Fibroblast of pulmonary artery (primary cell): Measurements from ENCODE around the gene LYRM4.
A peak's percentile ranks its signal among the peaks of the same experiment; 100 is the strongest.

Experiments used
- DNase-seq: peaks from one replicate; pipeline ENCODE4 v3.0.0-alpha.2; 2010; ENCODE audit warnings: low read depth
- H3K4me3 ChIP-seq: replicated peaks from 2 replicates; pipeline ENCODE4 v1.5.1; 2011; ENCODE audit warnings: low read depth, mild to moderate bottlenecking, control low read depth, low read length, moderate library complexity
- CTCF ChIP-seq: IDR thresholded peaks from 2 replicates; pipeline ENCODE4 v1.5.1; 2011; ENCODE audit warnings: mild to moderate bottlenecking, control low read depth, low read length, inconsistent platforms; ENCODE audit errors: missing control alignments

The LYRM4 gene

GRCh38 chr6:5290500-5290899 lies 29.8 kb upstream of the LYRM4 start:
- no peak overlapping the region for H3K4me3 ChIP-seq
- TF ChIP-seq CTCF = no peak

GRCh38 chr6:5290097-5290496 lies 29.3 kb upstream of the LYRM4 start:
- no peak for TF ChIP-seq CTCF
- DNase-seq = no peak
- H3K4me3 ChIP-seq = no peak overlapping the region

More at GRCh38 chr6:5290500-5290899, 29.8 kb upstream of the LYRM4 start:
- DNase-seq = no peak

GRCh38 chr6:5287966-5288297 lies 27.2 kb upstream of the LYRM4 start:
- no peak for TF ChIP-seq CTCF
- DNase-seq = no peak
- no peak overlapping the region for H3K4me3 ChIP-seq

GRCh38 chr6:5287205-5287965 lies 26.6 kb upstream of the LYRM4 start:
- TF ChIP-seq CTCF = no peak
- peak; percentile 69 for DNase-seq
- H3K4me3 ChIP-seq = no peak overlapping the region

GRCh38 chr6:5286780-5287179 lies 26.0 kb upstream of the LYRM4 start:
- DNase-seq = no peak
- H3K4me3 ChIP-seq = no peak overlapping the region
- no peak for TF ChIP-seq CTCF

GRCh38 chr6:5285526-5285925 lies 24.8 kb upstream of the LYRM4 start:
- no peak for DNase-seq
- no peak overlapping the region for H3K4me3 ChIP-seq
- TF ChIP-seq CTCF = no peak

GRCh38 chr6:5285081-5285480 lies 24.3 kb upstream of the LYRM4 start:
- DNase-seq = no peak
- no peak overlapping the region for H3K4me3 ChIP-seq
- no peak for TF ChIP-seq CTCF
